Head of caudate nucleus (tissue), 42 donors: ENCODE results near the gene GNA15.
"Not testable (repeated sequence)": the region's sequence is repeated elsewhere in the genome, so short reads cannot be mapped to it uniquely, and the experiment has no call there.

ENCODE experiments used
- DNase-seq, 42 donors: peaks; one replicate each; pipeline versions ENCODE4 v3.0.0 to v3.0.0-alpha.2; 2020 to 2021; ENCODE audit warnings: mixed read lengths in 7 of 42
- intact Hi-C: fragments of 100-400 bp; cut with DNase I; formaldehyde crosslinking; loops from one replicate; pipeline ENCODE4 v1.15.0; 2022

GNA15 gene

DNA sequence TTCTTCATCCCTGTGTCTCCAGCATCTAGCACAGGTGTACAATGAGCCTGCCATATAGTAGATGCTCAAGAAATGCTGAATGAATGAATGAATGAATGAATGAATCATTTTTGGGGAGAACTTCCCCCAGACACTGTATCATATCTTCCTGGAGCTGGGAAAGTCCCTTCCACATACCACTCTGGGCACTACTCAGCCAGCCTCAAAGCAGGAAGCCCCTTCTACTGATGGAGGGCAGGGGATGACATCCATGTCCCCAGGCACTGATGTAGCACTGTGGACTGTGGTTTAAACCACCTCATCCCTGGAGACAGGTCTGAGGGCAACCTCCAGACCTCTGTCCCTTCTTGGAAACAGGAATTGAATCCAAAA is 4.8 kb downstream of the GNA15 start:
- intact Hi-C loops, result no loop called here
- no peak for DNase-seq

- DNase-seq, result no peak
- intact Hi-C loops, result no loop called here
Measured at GRCh38 chr19:3142292-3142670, 6.4 kb downstream of the GNA15 start.

GRCh38 chr19:3142781-3143337 is 7.0 kb downstream of the GNA15 start:
- DNase-seq, result no peak
- intact Hi-C loops, result no loop called here

GRCh38 chr19:3145909-3146676 is 10.3 kb downstream of the GNA15 start:
- peak in 21 of 42 donors; percentile 18 to 56 (median 34) for DNase-seq
- intact Hi-C loops, result no loop called here

GRCh38 chr19:3146677-3147100 is 10.9 kb downstream of the GNA15 start:
- DNase-seq, result peak in 2 of 42 donors; percentile 37 to 46
- intact Hi-C loops, result no loop called here

- intact Hi-C loops, result no loop called here
- DNase-seq, result no peak
Measured at GRCh38 chr19:3148503-3148902, 12.7 kb downstream of the GNA15 start.

GRCh38 chr19:3149089-3149488 is 13.3 kb downstream of the GNA15 start:
- intact Hi-C loops, result no loop called here
- DNase-seq, result peak in 1 of 42 donors; percentile 3

- intact Hi-C loops, result no loop called here
- DNase-seq, result peak in 1 of 42 donors; percentile 9
Measured at GRCh38 chr19:3149526-3150505, 14.0 kb downstream of the GNA15 start.

DNA sequence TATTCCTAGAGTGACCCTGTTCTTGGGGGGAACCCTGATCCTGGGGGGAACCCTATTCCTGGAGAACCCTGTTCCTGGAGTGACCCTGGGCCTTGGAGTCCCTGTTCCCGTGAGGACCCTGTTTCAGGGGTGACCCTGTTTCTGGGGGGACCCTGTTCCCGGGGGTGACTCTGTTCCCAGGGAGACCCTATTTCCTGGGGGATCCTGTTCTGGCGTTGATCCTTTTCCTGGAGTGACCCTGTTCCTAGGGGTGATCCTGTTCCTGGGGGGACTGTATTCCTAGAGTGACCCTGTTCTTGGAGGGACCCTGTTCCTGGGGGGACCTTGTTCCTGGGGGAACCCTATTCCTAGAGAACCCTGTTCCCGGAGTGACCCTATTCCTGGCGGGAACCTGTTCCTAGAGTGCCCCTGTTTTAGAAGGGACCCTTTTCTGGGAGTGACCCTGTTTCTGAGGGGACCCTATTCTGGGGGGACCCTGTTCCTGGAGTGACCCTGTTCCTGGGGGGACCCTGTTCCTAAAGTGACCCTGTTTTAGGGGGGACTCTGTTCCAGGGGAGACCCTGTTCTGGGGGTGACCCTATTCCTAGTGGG is 15.0 kb downstream of the GNA15 start:
- DNase-seq, result no peak

DNA sequence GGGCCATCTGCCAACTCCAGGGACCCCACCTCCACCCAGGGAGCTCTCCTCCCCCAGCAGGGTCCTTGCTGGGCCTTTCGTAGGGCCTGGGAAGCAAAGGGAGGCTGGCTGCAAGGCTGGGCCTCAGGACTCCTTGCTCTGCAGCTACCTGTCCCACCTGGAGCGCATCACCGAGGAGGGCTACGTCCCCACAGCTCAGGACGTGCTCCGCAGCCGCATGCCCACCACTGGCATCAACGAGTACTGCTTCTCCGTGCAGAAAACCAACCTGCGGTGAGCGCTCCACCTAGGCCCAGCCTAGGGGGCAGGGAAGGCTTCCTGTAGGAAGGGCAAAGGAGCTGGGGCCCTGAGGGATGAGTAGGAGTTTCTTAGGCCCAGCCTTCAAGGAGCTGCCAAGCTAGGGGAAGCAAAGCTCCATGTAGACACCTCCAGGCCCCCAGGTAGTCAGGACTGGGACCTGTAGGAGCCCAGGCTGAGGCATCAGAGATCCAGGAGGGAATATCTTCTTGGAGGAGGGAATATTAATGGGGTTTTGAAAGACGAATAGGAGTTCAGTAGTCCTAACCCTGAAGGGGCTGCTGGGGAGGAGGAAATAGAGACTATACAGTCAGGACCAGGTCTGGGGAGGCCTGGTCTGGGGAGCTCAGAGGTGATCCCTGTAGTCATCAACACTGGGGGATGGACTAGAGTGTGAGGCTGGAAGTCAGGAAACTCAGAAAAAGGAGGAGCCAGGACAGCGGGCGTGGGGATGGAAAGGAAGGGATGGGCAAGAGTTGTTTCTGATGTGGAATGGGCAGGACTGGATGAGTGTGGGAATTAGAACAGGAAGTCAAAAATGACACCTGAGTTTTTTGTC is 16.0 kb downstream of the GNA15 start:
- peak in 1 of 42 donors; percentile 12 for DNase-seq
- intact Hi-C loops, result no loop called here

More for the DNA sequence above, 15.0 kb downstream of the GNA15 start:
- intact Hi-C loops, result no loop called here

GRCh38 chr19:3152419-3152780 is 16.6 kb downstream of the GNA15 start:
- intact Hi-C loops, result no loop called here
- DNase-seq, result no peak

DNA sequence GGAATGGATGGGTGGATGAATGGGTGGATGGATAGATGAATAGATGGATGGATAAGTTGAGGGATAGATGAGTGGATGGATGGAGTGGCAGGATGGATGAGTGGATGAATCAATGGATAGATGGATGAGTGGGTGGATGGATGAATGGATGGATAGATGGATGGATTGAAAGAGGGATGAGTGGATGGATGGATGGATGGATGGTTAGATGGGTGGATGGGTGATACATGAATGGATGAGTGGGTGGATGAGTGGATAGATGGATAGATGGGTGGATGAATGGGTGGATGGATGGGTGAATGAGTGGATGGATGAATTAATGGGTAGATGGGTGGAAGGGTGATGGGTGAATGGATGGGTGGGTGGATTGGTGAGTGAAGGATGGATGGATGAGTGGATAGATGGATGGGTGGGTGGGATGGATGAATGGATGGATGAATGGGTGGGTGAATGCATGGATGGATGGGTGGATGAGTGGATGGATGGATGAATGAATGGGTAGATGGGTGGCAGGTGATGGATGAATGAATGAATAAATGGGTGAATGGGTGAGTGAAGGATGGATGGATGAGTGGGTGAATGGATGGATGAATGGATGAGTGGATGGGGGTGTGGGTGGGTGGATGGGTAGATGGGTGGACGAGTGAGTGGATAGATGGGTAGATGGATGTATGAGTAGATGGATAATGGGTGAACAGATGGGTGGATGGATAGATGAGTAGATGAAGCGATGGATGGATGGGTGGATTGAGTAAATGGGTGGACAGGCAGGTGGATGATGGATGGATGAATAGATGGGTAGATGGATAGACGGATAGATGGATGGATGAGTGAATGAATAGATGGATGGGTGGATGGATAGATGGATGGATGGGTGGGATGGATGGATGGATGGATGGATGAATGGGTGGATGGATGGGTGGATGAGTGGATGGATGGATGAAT is 17.7 kb downstream of the GNA15 start:
- no peak for DNase-seq
- intact Hi-C loops, result no loop called here

DNA sequence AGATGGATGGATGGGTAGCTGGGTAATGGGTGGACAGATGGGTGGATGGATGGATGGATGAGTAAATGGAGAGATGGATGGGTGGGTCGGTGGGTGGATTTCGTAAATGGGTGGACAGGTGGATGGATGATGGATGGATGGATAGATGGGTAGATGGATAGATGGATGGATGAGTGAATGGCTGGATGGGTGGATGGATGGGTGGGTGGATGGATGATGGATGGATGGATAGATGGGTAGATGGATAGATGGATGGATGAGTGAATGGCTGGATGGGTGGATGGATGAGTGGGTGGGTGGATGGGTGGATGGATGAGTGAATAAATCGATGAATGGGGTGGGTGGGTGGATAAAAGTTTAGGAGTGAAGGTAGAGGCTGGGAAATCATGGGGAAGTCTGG is 18.6 kb downstream of the GNA15 start:
- intact Hi-C loops, DNase-seq: not testable (repeated sequence)

- peak in 23 of 42 donors; percentile 16 to 69 (median 44) for DNase-seq
- intact Hi-C loops, result no loop called here
Measured at GRCh38 chr19:3154957-3155736, 19.3 kb downstream of the GNA15 start.

DNA sequence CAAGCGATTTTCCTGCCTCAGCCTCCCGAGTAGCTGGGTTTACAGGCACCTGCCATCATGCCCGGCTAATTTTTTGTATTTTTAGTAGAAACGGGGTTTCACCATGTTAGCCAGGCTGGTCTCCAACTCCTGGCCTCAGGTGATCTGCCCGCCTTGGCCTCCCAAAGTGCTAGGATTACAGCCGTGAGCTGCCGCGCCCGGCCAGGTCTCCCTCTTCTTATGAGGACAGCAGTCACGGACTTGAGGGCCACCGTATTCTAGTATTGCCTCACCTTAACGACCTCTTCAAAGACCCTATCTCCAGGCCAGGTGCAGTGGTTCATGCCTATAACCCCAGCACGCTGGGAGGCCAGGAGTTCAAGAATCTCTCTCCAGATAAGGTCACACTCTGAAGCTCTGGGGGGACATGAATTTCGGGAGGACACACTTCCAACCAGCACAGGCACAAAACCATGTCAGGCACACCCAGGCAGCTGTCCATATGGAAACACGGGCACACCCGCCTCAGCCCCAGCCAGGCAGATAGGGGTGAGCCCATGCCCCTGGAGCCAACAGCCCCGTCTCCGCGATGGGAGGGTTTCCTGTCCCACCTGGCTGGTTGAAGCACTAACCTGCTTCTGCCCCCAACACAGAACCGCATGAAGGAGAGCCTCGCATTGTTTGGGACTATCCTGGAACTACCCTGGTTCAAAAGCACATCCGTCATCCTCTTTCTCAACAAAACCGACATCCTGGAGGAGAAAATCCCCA is 21.4 kb downstream of the GNA15 start:
- no peak for DNase-seq
- intact Hi-C loops, result no loop called here

DNA sequence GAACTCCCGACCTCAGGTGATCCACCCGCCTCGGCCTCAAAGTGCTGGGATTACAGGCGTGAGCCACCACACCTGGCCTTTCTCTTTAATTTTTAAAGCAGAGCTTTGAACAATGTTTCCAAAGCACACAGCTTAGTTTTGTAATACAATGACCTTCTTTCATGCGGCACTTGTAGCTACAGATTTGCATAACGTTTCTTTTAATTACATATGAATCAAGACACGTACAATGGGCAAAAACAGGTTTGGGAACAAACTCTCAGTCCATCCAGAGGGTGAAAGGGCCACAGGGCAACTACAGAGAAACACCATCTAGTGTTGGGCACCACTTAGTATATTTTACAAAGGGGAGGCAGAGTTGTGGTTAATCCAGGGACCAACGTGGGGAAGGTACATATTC is 23.7 kb downstream of the GNA15 start:
- no peak for DNase-seq
- intact Hi-C loops, result no loop called here
